ENCODE data around the gene KIF17.

DNA sequence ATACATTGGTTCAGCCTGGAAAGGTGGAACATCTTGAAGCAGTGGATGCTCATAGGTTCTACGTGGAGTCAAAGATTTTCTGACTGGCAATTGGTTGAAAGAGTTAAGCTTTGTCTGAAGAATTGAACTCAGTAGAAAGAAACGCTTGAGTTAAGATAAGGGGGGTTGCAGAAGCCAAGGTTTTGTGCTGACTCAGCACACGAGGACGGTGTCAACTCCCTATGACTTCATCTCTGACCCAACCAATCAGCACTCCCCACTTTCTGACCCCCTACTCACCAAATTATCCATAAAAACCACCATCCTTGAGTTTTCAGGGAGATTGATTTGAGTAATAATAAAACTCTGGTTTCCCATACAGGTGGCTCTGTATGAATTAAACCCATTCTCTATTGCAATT, 87.1 kb downstream of the KIF17 start:
- TF ChIP-seq, protein P1, sequence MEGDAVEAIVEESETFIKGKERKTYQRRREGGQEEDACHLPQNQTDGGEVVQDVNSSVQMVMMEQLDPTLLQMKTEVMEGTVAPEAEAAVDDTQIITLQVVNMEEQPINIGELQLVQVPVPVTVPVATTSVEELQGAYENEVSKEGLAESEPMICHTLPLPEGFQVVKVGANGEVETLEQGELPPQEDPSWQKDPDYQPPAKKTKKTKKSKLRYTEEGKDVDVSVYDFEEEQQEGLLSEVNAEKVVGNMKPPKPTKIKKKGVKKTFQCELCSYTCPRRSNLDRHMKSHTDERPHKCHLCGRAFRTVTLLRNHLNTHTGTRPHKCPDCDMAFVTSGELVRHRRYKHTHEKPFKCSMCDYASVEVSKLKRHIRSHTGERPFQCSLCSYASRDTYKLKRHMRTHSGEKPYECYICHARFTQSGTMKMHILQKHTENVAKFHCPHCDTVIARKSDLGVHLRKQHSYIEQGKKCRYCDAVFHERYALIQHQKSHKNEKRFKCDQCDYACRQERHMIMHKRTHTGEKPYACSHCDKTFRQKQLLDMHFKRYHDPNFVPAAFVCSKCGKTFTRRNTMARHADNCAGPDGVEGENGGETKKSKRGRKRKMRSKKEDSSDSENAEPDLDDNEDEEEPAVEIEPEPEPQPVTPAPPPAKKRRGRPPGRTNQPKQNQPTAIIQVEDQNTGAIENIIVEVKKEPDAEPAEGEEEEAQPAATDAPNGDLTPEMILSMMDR (conservative IDR thresholded peaks at IDR 0.05; ENCODE audit: low read depth, low read length): no peak
- TF ChIP-seq POLR2A (IDR thresholded peaks at IDR 0.05; ENCODE audit: low read depth, low read length): no peak
- TF ChIP-seq, protein P2, sequence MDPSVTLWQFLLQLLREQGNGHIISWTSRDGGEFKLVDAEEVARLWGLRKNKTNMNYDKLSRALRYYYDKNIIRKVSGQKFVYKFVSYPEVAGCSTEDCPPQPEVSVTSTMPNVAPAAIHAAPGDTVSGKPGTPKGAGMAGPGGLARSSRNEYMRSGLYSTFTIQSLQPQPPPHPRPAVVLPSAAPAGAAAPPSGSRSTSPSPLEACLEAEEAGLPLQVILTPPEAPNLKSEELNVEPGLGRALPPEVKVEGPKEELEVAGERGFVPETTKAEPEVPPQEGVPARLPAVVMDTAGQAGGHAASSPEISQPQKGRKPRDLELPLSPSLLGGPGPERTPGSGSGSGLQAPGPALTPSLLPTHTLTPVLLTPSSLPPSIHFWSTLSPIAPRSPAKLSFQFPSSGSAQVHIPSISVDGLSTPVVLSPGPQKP (IDR thresholded peaks at IDR 0.05; ENCODE audit: borderline replicate concordance, low read depth, low read length): no peak
- TF ChIP-seq CEBPB (IDR thresholded peaks at IDR 0.05; ENCODE audit: low read depth, low read length): no peak
- TF ChIP-seq RCOR1 (IDR thresholded peaks at IDR 0.05; ENCODE audit: insufficient replicate concordance, low read length): no peak
- TF ChIP-seq RFX5 (IDR thresholded peaks at IDR 0.05; ENCODE audit: low read depth, low read length): no peak
- TF ChIP-seq FOS (IDR thresholded peaks at IDR 0.05; ENCODE audit: low read depth, low read length): no peak
- TF ChIP-seq, protein P3, sequence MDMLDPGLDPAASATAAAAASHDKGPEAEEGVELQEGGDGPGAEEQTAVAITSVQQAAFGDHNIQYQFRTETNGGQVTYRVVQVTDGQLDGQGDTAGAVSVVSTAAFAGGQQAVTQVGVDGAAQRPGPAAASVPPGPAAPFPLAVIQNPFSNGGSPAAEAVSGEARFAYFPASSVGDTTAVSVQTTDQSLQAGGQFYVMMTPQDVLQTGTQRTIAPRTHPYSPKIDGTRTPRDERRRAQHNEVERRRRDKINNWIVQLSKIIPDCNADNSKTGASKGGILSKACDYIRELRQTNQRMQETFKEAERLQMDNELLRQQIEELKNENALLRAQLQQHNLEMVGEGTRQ (IDR thresholded peaks at IDR 0.05; ENCODE audit: low read depth, low read length): no peak
- no peak for TF ChIP-seq MXI1 (IDR thresholded peaks at IDR 0.05; ENCODE audit: borderline replicate concordance, low read depth, low read length)
- TF ChIP-seq CHD1 (IDR thresholded peaks at IDR 0.05; ENCODE audit: low read depth, low read length): no peak
- TF ChIP-seq NFE2L2 (IDR thresholded peaks at IDR 0.05; ENCODE audit: low read depth, low read length): no peak

Measured in IMR-90 (cell line).